ENCODE measurements around the gene APBB2.

APBB2 gene

GRCh38 chr4:41135801-41136200 lies 78.5 kb downstream of the APBB2 start:
- no peak for DNase-seq (ENCODE audit: low spot score)

- no peak for DNase-seq (ENCODE audit: low spot score)
Observed at GRCh38 chr4:41134581-41134980, 79.8 kb downstream of the APBB2 start.

GRCh38 chr4:41133454-41134018 lies 80.8 kb downstream of the APBB2 start:
- no peak for DNase-seq (ENCODE audit: low spot score)

GRCh38 chr4:41132055-41132683 lies 82.2 kb downstream of the APBB2 start:
- DNase-seq (ENCODE audit: low spot score), result no peak

- DNase-seq (ENCODE audit: low spot score), result no peak
Observed at GRCh38 chr4:41129936-41130440, 84.4 kb downstream of the APBB2 start.

DNA sequence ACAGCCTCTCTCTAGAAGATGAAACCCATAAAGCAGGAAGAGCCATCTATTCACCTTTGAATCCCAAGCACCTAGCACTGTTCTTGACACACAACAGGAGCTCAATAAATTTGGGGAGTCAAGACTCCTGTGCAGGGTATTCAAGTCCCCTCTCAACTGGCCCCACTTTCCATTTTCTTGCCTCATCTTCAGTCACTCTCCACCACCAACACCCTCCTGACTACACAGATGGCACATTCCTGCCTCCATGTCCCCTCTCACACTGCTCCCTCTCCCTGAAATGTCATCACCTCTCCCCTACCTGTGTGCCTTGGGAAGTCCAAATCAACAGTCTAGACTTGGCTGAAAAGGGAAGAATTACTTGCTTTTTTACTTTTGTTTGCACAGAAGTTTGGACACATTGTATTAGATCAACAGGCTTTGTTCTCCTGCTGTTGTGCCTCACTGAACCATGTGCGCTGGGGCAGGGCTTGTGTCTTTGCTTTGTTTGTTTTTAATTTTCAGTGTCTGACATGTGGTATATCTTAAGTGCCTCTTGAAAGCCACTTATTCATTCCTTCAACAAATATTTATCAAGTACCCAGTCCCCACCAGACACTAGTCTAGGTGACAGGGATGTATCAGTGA lies 85.1 kb downstream of the APBB2 start:
- no peak for DNase-seq (ENCODE audit: low spot score)

DNA sequence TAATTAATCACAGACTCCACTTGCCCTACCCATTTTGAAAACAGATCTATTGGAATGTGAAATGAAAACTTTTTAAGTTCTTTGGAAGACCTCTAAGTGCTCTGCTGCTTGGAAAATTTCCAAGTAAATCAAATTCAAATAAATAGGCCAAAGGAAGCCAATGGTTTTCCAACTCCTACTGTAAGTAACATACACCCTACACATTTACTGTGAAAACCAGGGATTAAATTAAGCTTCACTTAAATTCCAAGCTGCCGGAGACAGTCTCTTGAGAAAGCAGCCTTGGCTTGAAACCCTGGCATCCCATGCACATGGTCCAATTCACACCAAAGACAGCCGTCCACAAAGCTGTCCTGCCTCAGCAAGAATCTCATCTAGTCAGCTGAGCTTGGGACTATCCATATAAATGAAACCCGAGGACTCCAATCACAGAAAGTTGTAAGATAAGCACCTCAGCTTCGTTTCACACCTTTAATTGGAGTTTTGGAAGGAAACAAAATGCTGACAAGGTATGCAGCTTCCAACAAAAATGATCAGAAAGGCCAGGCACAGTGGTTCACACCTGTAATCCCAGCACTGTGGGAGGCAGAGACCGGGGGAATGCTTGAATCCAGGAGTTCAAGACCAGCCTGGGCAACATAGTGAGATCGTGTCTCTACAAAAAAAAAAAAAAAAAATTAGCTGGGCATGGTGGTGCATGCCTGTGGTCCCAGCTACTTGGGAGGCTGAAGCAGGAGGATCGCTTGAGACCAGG lies 88.6 kb downstream of the APBB2 start:
- DNase-seq (ENCODE audit: low spot score), result no peak

- DNase-seq (ENCODE audit: low spot score), result no peak
Observed at GRCh38 chr4:41124916-41125548, 89.3 kb downstream of the APBB2 start.

DNA sequence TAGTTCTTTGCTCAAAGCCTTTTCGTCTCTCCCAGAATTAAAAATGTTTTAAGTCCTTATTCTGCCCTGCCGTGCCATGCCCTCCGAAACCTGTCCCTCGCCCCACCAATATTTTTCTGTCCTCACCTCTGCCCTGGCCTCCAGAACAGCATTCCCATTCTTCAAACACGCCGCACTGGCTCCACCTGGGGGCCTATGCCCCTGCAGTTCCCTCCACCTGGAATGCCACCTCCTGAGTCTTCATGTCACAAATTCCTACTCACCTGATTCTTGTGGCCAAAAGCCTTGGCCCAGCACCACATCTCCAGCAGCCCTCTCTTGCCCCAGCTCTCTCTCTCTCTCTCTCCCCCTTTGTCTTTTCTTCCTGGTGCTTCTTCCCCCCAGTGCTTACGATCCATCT lies 91.6 kb downstream of the APBB2 start:
- DNase-seq (ENCODE audit: low spot score), result no peak

DNA sequence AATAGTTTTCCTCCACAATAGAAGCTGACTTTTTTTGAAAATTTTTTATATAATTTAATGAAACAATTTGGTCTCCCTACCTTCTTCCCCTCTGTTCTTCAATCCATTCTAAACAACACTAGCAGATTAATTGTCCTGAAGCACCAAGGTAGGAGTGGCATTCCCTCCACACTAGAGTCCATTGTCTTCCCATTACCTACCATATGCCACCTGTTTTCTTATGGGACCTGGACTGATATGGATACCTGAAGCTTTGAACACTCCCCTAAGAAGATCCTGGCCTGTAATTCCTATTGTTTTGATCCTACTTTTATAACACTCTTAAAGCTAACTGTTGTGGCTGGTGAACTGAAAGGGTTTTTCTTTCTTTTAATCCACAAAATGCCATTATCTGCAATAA lies 92.0 kb downstream of the APBB2 start:
- no peak for DNase-seq (ENCODE audit: low spot score)

GRCh38 chr4:41121906-41122305 lies 92.4 kb downstream of the APBB2 start:
- DNase-seq (ENCODE audit: low spot score), result no peak

DNA sequence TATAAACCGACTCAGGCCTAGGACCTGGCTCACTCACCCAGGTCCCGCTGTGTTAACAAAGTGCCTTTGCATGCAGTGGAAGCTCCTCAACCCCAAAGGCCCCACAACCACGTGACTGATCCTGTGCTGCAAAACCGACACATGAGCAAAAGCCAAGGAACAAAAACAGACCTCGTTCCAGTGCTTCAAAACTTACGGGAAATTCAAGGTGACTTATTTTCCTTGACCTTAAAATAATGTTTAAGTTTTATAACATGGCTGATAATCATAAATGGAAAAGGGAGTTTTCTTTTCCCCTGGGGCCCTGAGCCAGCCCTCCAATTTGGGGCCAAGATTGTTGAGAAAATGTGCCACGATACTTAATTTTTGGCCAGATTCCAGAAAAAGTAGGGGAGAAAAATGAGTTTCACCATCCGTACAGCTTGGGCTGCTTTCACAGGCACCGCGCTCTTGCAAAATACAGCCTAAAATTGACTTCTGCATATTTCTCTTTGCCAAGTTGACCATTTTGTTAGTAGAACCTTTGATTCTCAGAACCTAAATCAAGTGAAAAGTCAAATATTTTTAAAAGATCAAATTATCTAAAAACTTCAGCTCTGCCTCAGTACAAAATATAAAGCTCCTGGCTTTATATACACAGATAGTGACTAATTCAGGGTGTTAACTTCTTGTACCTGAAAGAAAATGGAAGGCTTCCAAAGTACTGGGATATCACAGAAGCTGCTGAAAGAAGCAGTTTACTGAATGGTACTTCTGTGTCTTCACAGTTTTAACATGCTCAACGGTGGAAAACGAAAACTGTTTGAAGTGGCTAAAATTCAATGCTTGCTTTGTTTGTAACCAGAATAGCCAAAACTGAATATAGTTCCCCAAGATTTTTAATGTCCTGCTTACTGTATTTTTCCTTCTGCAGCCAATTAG lies 93.8 kb downstream of the APBB2 start:
- no peak for DNase-seq (ENCODE audit: low spot score)

DNA sequence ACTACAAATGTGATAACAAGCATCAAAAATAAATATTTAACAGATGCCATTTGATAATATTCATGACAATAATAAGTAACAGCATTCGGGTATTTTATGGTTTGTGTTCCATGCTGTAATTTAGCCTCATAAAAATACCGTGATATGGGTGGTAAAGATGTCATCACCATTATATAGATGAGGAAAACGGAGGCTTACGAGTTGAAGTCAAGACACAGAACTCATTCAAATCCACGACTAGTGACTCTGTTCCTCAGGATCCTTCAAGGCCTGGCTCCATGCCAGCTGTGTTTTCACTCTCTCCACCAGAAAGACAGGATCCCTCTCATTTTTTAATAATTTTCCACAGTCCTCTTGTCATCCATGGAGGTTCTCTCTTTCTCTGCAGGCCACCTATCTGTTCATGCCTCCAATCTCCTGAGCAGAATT lies 94.5 kb downstream of the APBB2 start:
- DNase-seq (ENCODE audit: low spot score), result no peak

DNA sequence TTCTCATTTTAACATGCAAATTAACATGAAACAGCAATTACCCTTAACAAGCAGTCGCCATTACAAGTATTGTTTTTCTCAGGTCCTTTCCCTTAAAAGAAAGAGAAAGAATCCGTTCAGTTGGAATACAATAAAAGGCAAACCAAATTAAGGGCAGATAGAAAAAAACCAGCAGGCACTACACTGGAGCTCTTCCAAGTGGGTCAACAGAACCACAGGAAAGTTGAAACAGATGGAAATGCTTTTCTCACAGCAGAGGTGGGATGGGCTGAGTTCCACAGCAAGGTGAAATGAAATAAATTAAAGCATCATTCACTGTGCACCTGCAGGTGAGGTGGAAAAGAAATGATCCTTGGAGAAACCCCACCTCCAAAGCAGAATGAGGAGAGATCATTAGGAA lies 102.6 kb downstream of the APBB2 start:
- no peak for DNase-seq (ENCODE audit: low spot score)

- no peak for DNase-seq (ENCODE audit: low spot score)
Observed at GRCh38 chr4:41110050-41110449, 104.3 kb downstream of the APBB2 start.

DNA sequence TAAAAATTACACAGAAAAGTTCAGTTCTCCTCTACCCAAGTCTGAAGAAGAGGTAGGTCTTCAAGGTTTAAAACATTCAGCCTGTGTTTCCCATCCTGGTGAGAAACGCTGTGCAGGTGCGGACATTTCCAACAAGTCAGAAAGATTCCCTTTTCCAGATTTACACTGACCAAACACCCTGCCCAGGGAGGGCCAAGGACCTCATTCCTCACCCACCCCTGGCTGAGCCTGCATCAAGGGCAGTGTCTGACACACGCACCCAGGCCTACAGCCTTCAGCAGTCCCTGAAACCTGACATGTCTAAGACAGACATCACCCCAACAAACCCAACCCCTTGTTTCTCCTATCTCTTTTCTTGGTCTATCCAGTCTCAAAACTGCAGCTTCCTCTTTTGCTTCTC lies 105.9 kb downstream of the APBB2 start:
- no peak for DNase-seq (ENCODE audit: low spot score)

DNA sequence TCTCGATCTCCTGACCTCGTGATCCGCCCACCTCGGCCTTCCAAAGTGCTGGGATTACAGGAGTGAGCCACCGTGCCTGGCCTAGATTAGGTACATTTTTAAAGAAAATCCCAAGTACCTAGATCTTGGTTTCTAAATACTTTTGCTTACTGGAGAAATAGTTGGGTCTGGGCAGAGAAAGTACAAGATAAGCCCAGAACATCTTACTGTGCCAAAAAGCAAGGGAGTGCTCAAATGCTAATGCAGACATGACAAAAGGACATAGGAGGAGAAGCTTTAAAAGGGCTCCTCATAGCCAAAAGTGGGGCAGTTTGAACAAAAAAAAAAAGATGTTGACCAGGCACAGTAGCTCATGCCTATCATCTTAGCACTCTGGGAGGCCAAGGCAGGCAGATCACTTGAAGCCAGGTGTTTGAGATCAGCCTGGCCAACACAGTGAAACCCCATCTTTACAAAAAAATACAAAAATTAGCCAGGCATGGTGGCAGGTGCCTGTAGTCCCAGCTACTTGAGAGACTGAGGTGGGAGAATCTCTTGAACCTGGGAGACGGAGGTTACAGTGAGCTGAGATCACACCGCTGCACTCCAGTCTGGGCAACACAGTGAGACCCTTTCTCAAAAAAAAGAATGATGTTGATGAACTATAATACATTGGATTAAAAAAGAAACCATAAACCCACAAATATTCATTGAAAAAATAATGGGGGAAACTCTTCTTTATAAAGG lies 107.5 kb downstream of the APBB2 start:
- no peak for DNase-seq (ENCODE audit: low spot score)

GRCh38 chr4:41106081-41106480 lies 108.3 kb downstream of the APBB2 start:
- no peak for DNase-seq (ENCODE audit: low spot score)

- DNase-seq (ENCODE audit: low spot score), result no peak
Observed at GRCh38 chr4:41104155-41104554, 110.2 kb downstream of the APBB2 start.

DNA sequence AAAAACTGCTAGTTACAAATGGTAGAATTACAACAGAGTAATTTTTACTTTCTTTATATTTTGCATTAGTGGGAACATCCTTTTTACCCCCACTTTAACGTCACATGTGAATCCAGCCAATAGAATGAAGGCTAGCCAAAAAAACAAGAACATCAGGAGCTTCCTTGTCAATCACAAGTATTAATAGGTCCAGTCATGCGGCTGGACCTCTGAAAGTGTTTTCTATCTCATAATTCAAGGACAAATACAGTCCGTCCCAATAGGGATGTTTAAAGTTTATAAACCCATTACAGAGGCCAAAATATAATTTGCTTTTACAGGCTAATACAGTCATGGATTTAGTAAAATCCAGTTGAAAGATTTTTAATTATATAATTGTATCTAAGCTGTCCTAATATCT lies 110.7 kb downstream of the APBB2 start:
- no peak for DNase-seq (ENCODE audit: low spot score)
